Measurements from ENCODE around the gene MEOX2.

GRCh38 chr7:15719311-15719710, 32.8 kb upstream of the MEOX2 start:
- TF ChIP-seq CTCF (conservative IDR thresholded peaks at IDR 0.05; ENCODE audit: low read length) (no peak), EZH2phosphoT487 (IDR thresholded peaks at IDR 0.05; ENCODE audit: borderline replicate concordance) (no peak)
